GM23338 (cell line): Measurements from ENCODE around the gene MXRA8. TPM values are rescaled to one million over a fixed set of nuclear protein-coding genes. Genes with fewer than 3 reads are reported as not detected.
A peak's percentile ranks its signal among the peaks of the same experiment; 100 is the strongest.

ENCODE experiments used
- ATAC-seq: fragments of 200-7000 bp; cut with Tn5 transposase; 3 replicates; pipeline ENCODE4 v1.9.1; 2020
- DNase-seq: peaks from one replicate; pipeline ENCODE4 v3.0.0-alpha.2; 2015; ENCODE audit warnings: low spot score
- H2AFZ ChIP-seq: fragments of 200-600 bp; sonication (generic); 2 replicates; pipeline ENCODE4 v1.8.0; 2016; ENCODE audit warnings: antibody characterized with exemption, mild to moderate bottlenecking, moderate library complexity
- H3F3A ChIP-seq: fragments of 200-600 bp; sonication (generic); replicated peaks from 2 replicates; pipeline ENCODE4 v1.8.0; 2017; ENCODE audit warnings: antibody characterized with exemption, mixed run types, low read depth
- H3K27ac ChIP-seq: fragments of 200-600 bp; sonication (generic); 2 replicates; pipeline ENCODE4 v1.6.1; 2016; ENCODE audit warnings: low read depth
- H3K27me3 ChIP-seq: fragments of 200-600 bp; sonication (generic); 2 replicates; pipeline ENCODE4 v1.8.0; 2016; ENCODE audit warnings: mild to moderate bottlenecking, mixed run types, moderate library complexity; ENCODE audit not compliant: insufficient read depth
- H3K36me3 ChIP-seq: fragments of 200-600 bp; sonication (generic); 2 replicates; pipeline ENCODE4 v1.8.0; 2016; ENCODE audit warnings: mild to moderate bottlenecking; ENCODE audit not compliant: insufficient read depth
- H3K4me1 ChIP-seq: fragments of 200-600 bp; sonication (generic); 2 replicates; pipeline ENCODE4 v1.8.0; 2016; ENCODE audit warnings: mild to moderate bottlenecking, moderate library complexity; ENCODE audit not compliant: insufficient read depth
- H3K4me2 ChIP-seq: fragments of 200-600 bp; sonication (generic); 2 replicates; pipeline ENCODE4 v1.7.1; 2017; ENCODE audit warnings: mixed run types
- H3K4me3 ChIP-seq: fragments of 200-600 bp; sonication (generic); 2 replicates; pipeline ENCODE4 v1.6.1; 2016; ENCODE audit warnings: mixed run types
- H3K79me2 ChIP-seq: fragments of 200-600 bp; sonication (generic); replicated peaks from 2 replicates; pipeline ENCODE4 v1.8.0; 2017; ENCODE audit warnings: mild to moderate bottlenecking; ENCODE audit not compliant: insufficient read depth
- H3K9me2 ChIP-seq: fragments of 200-600 bp; sonication (generic); 2 replicates; pipeline ENCODE4 v1.8.0; 2017; ENCODE audit not compliant: insufficient read depth
- H4K20me1 ChIP-seq: fragments of 200-600 bp; sonication (generic); replicated peaks from 2 replicates; pipeline ENCODE4 v1.8.0; 2017; ENCODE audit warnings: mild to moderate bottlenecking; ENCODE audit not compliant: insufficient read depth
- H3K27ac Mint-ChIP-seq: 2 replicates; pipeline ENCODE4 v1.8.0; 2020; ENCODE audit warnings: inconsistent platforms, mild to moderate bottlenecking, moderate library complexity, mixed read lengths
- H3K27me3 Mint-ChIP-seq: 3 replicates; pipeline ENCODE4 v1.8.0; 2022; ENCODE audit warnings: low read depth, mild to moderate bottlenecking, moderate library complexity, mixed read lengths, inconsistent platforms; ENCODE audit not compliant: insufficient read depth, poor library complexity
- H3K36me3 Mint-ChIP-seq: 3 replicates; pipeline ENCODE4 v1.8.0; 2021; ENCODE audit warnings: low read depth, mild to moderate bottlenecking, inconsistent platforms, moderate library complexity, mixed read lengths
- H3K4me1 Mint-ChIP-seq: 3 replicates; pipeline ENCODE4 v1.8.0; 2020; ENCODE audit warnings: mild to moderate bottlenecking, inconsistent platforms, mixed read lengths
- H3K4me3 Mint-ChIP-seq: 3 replicates; pipeline ENCODE4 v1.8.0; 2021; ENCODE audit warnings: moderate library complexity, mild to moderate bottlenecking, inconsistent platforms, mixed read lengths
- H3K9me3 Mint-ChIP-seq: 3 replicates; pipeline ENCODE4 v1.8.0; 2020; ENCODE audit warnings: moderate library complexity, mild to moderate bottlenecking, inconsistent platforms, mixed read lengths
- CREB1 ChIP-seq: fragments of 250-450 bp; sonication (Bioruptor Pico); IDR thresholded peaks from 2 replicates; pipeline ENCODE4 v1.5.0; 2020; ENCODE audit warnings: low read depth, mild to moderate bottlenecking, moderate library complexity
- CTCF ChIP-seq, 2 experiments: fragments of 200-600 bp in 1 of 2; sonication (generic) in 1 of 2; conservative IDR thresholded peaks; 2 replicates each; pipeline versions ENCODE4 v1.5.1 to v1.6.1; 2016 to 2017; ENCODE audit warnings: antibody characterized with exemption in 2 of 2, low read depth in 2 of 2, mild to moderate bottlenecking in 2 of 2, moderate library complexity in 1 of 2
- ETS1 ChIP-seq: IDR thresholded peaks from 2 replicates; pipeline ENCODE4 v1.6.1; 2016; ENCODE audit warnings: antibody characterized with exemption
- EZH2 ChIP-seq: fragments of 200-600 bp; sonication (generic); IDR thresholded peaks from one replicate; pipeline ENCODE4 v1.8.0; 2017; ENCODE audit warnings: antibody characterized with exemption, mild to moderate bottlenecking, low read depth; ENCODE audit not compliant: unreplicated experiment
- EZH2phosphoT487 ChIP-seq: fragments of 200-600 bp; sonication (generic); IDR thresholded peaks from one replicate; pipeline ENCODE4 v1.8.1; 2018; ENCODE audit warnings: antibody characterized with exemption; ENCODE audit not compliant: unreplicated experiment
- POLR2AphosphoS5 ChIP-seq: IDR thresholded peaks from 2 replicates; pipeline ENCODE4 v1.6.1; 2016; ENCODE audit warnings: antibody characterized with exemption, low read depth
- STAT1 ChIP-seq: IDR thresholded peaks from one replicate; pipeline ENCODE4 v1.6.1; 2016; ENCODE audit warnings: antibody characterized with exemption; ENCODE audit not compliant: unreplicated experiment
- ZNF462 ChIP-seq: fragments of 250-450 bp; sonication (Bioruptor Pico); IDR thresholded peaks from 2 replicates; pipeline ENCODE4 v1.5.0; 2020; ENCODE audit warnings: mild to moderate bottlenecking, moderate library complexity
- polyA plus RNA-seq: library from polyadenylated mRNA; unstranded; fragments of >200 nt; fragmentation: Nextera tagmentation; extraction: Ambion mirVana; gene quantifications from 2 replicates; pipeline ENCODE4 v1.2.1, GENCODE V29; 2016
- total RNA-seq: library from RNA; depleted of rRNA; stranded (reverse); fragments of >200 nt; shearing (Covaris generic); gene quantifications from 2 replicates; pipeline ENCODE4 v1.2.3, GENCODE V29; 2014

The MXRA8 gene
- total and polyA plus RNA-seq, 2 experiments from 2014 or later, result 9.1 to 17.2 TPM

- no peaks in the 10 kb centered on the region for H3K79me2 ChIP-seq
- Mint-ChIP-seq H3K27me3 (peaks cover 14% of the 10 kb centered on the region), H3K4me1 (peaks cover 18% of the 10 kb centered on the region), H3K27ac (no peak overlapping the region), H3K36me3 (no peaks in the 10 kb centered on the region), H3K4me3 (no peak overlapping the region), H3K9me3 (no peaks in the 10 kb centered on the region; the same call in 1 of the 3 replicates)
- no peaks in the 10 kb centered on the region for H4K20me1 ChIP-seq
- H3K36me3 ChIP-seq, result no peaks in the 10 kb centered on the region
- H3K4me2 ChIP-seq, result no peak overlapping the region
- TF ChIP-seq STAT1 (no peak), EZH2phosphoT487 (no peak), EZH2 (no peak), ZNF462 (no peak), CREB1 (CRISPR knock-in tag) (no peak), POLR2AphosphoS5 (no peak), CTCF (conservative IDR thresholded peaks at IDR 0.05; ENCODE audit: low read depth in 2 of 2) (no peak), ETS1 (no peak)
- H3K27ac ChIP-seq, result no peak overlapping the region
- DNase-seq (no peak), ATAC-seq (peak; percentile 14; the same call in 2 of the 3 replicates)
- H3K4me1 ChIP-seq, result peaks cover 8% of the 10 kb centered on the region; the same call in 1 of the 2 replicates
- no peak overlapping the region for H2AFZ ChIP-seq
- H3K4me3 ChIP-seq, result no peak overlapping the region
- no peaks in the 10 kb centered on the region for H3K27me3 ChIP-seq
- no peaks in the 10 kb centered on the region for H3K9me2 ChIP-seq
- H3F3A ChIP-seq, result peaks cover 25% of the 10 kb centered on the region; the same call in 1 of the 2 replicates
These were observed 5.9 kb upstream of the MXRA8 start for GRCh38 chr1:1364266-1364665.
